ENCODE results near the gene MAPRE3. TPM values are rescaled to one million over a fixed set of nuclear protein-coding genes. Genes with fewer than 3 reads are reported as not detected.

Gene MAPRE3
- total RNA-seq, 1 donor from 2014 or later = 27.1 TPM

DNA sequence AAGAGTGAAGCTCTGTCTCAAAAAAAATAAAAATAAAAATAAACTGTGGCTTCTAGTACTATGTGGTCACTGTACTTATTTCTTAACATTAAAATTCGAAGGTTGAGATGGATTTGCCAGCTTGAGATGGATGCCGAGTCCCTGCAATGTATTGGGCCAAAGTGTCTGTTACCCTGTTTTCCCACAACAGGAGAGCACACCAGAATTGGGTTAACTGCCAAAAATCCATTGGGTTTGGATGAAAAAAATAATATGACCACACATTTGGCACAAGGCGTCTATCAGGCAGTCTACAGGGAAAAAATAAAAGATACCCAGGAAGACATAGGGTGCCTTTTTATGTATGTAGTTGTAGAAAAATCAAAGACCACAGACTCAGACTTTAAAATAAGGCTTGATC is 19.2 kb upstream of the MAPRE3 start:
- intact Hi-C loops (cut with DNase I) = no loop called here
- Histone ChIP-seq H3K36me3 (no peaks in the 10 kb centered on the region), H3K9me3 (no peaks in the 10 kb centered on the region), H3K27ac (no peak overlapping the region), H3K27me3 (ENCODE audit: low read depth) (peaks cover 12% of the 10 kb centered on the region), H3K4me3 (no peak overlapping the region), H3K4me1 (peaks cover 8% of the 10 kb centered on the region)
- TF ChIP-seq, protein P1, sequence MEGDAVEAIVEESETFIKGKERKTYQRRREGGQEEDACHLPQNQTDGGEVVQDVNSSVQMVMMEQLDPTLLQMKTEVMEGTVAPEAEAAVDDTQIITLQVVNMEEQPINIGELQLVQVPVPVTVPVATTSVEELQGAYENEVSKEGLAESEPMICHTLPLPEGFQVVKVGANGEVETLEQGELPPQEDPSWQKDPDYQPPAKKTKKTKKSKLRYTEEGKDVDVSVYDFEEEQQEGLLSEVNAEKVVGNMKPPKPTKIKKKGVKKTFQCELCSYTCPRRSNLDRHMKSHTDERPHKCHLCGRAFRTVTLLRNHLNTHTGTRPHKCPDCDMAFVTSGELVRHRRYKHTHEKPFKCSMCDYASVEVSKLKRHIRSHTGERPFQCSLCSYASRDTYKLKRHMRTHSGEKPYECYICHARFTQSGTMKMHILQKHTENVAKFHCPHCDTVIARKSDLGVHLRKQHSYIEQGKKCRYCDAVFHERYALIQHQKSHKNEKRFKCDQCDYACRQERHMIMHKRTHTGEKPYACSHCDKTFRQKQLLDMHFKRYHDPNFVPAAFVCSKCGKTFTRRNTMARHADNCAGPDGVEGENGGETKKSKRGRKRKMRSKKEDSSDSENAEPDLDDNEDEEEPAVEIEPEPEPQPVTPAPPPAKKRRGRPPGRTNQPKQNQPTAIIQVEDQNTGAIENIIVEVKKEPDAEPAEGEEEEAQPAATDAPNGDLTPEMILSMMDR (IDR thresholded peaks at IDR 0.05) = no peak
- no peak for DNase-seq
- no peak for ATAC-seq

DNA sequence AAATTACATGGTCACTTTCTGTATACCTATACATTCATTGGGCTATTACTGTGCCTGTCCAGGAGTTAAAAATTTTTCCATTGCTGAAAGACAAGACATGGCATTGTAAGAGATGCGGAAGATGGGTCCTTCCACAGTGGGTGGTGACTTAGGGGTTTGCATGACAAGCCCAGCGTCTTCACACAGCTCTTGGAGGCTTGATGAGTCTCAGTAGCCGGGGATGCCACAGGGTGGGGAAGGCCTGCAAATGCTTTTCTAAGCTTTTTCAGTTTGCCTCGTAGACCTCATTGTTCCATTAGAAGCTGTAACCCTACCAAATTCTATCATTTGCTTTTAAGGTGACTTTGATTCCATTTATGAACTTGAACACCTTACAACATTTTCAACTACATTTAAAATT is 18.1 kb upstream of the MAPRE3 start:
- Histone ChIP-seq H3K27me3 (ENCODE audit: low read depth) (peaks cover 17% of the 10 kb centered on the region), H3K4me1 (peaks cover 3% of the 10 kb centered on the region), H3K9me3 (no peaks in the 10 kb centered on the region), H3K36me3 (no peaks in the 10 kb centered on the region), H3K4me3 (no peak overlapping the region), H3K27ac (no peak overlapping the region)
- DNase-seq (no peak), ATAC-seq (no peak)
- intact Hi-C loops (cut with DNase I) = no loop called here
- TF ChIP-seq, protein P1 (IDR thresholded peaks at IDR 0.05) = no peak

DNA sequence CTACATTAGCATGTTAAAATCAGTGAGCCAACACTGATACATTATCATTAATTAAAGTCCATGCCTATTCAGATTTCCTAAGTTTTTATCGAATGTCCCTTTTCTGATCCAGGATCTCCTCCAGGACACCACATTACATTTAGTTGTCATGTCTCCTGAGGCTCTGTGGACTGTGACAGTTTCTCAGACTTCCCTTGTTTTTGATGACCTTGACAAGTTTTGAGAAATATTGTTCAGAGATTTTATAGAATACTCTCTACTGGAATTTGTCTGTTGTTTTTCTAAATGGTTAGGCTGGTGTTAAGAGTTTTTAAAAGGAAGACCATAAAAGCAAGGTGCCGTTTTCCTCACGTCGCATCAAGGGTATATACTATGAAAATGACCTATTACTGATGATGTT is 16.3 kb upstream of the MAPRE3 start:
- Histone ChIP-seq H3K27me3 (ENCODE audit: low read depth) (peaks cover 19% of the 10 kb centered on the region), H3K4me3 (no peak overlapping the region), H3K36me3 (no peaks in the 10 kb centered on the region), H3K27ac (no peak overlapping the region), H3K4me1 (no peaks in the 10 kb centered on the region), H3K9me3 (no peaks in the 10 kb centered on the region)
- TF ChIP-seq, protein P1 (IDR thresholded peaks at IDR 0.05) = no peak
- DNase-seq = no peak
- no peak for ATAC-seq
- intact Hi-C loops (cut with DNase I) = no loop called here

DNA sequence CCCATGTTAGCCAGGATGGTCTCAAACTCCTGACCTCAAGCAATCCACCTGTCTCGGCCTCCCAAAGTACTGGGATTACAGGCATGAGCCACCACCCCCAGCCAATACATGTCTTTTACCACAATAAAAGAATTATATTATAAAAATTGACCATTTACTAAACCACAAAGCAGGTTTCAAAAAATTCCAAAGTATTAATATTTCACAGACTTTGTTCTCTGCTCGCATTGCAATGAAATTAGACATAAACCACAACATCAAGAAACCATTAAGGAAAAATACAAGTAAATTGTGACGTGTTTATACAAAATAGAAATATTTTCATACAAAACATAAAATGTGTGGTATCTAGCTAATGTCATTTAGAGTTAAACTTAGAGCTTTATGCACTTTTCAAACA is 13.4 kb upstream of the MAPRE3 start:
- Histone ChIP-seq H3K27me3 (ENCODE audit: low read depth) (peaks cover 19% of the 10 kb centered on the region), H3K4me3 (no peak overlapping the region), H3K27ac (no peak overlapping the region), H3K36me3 (no peaks in the 10 kb centered on the region), H3K4me1 (peaks cover 6% of the 10 kb centered on the region), H3K9me3 (no peaks in the 10 kb centered on the region)
- TF ChIP-seq, protein P1 (IDR thresholded peaks at IDR 0.05) = no peak
- DNase-seq (no peak), ATAC-seq (no peak)
- intact Hi-C loops (cut with DNase I) = no loop called here

DNA sequence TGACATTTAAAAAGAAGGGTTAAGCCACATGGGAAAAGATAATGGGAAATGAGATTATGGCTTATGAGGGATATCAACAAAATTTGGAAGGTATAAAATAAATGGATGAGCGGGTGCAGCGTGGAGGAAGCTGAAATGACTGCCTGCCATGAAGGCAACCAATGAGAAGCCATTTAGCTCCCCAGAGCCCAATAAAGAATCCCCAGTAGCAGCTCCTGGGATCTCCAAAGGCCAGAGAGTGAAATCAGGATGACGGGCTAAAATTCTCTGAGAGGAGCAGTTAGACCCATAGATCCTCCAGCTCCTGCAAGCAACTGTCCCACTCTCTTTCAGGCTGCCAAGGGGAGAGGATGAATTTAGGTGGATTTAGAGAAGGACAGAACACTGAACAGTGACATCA is 12.9 kb upstream of the MAPRE3 start:
- peaks cover 19% of the 10 kb centered on the region for H3K27me3 ChIP-seq (ENCODE audit: low read depth)
- no peaks in the 10 kb centered on the region for H3K9me3 ChIP-seq
- no peaks in the 10 kb centered on the region for H3K36me3 ChIP-seq
- H3K27ac ChIP-seq = no peak overlapping the region
- intact Hi-C loops (cut with DNase I) = no loop called here
- DNase-seq (no peak), ATAC-seq (no peak)
- TF ChIP-seq, protein P1 (IDR thresholded peaks at IDR 0.05) = no peak
- peaks cover 6% of the 10 kb centered on the region for H3K4me1 ChIP-seq
- no peak overlapping the region for H3K4me3 ChIP-seq

DNA sequence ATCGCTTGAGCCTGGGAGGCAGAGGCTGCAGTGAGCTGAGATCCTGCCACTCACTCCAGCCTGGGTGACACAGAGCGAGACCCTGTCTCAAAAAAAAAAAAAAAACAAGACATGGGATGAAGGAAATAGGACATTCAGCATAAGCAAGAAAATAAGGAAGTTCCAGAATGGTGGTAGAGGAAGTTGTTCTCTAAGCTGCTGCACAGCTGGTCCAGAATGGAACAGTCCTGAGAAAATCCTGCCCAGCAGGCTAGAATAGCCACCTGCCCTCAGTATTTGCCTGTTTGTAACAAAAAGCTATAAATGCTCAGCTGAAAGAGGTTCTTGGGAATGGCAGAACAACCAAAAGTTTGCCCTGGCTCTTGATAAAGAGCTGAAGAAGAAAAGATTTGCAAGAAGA is 11.1 kb upstream of the MAPRE3 start:
- DNase-seq = no peak
- H3K27ac ChIP-seq = no peak overlapping the region
- H3K27me3 ChIP-seq (ENCODE audit: low read depth) = peaks cover 19% of the 10 kb centered on the region
- no peaks in the 10 kb centered on the region for H3K36me3 ChIP-seq
- intact Hi-C loops (cut with DNase I) = no loop called here
- H3K9me3 ChIP-seq = no peaks in the 10 kb centered on the region
- TF ChIP-seq, protein P1 (IDR thresholded peaks at IDR 0.05) = no peak
- no peak overlapping the region for H3K4me3 ChIP-seq
- peaks cover 6% of the 10 kb centered on the region for H3K4me1 ChIP-seq
- ATAC-seq = no peak

Measured in lower lobe of right lung (tissue), 2 donors.